Limb (tissue), 2 donors: Measurements from ENCODE around the gene GLCE.
"Not testable (repeated sequence)": the region's sequence is repeated elsewhere in the genome, so short reads cannot be mapped to it uniquely, and the experiment has no call there.

Experiments
- DNase-seq, 2 donors: peaks; one replicate each; pipeline ENCODE4 v3.0.0-alpha.2; 2016; ENCODE audit errors: extremely low spot score in 2 of 2

Gene GLCE

GRCh38 chr15:69298354-69298696 lies 137.9 kb downstream of the GLCE start:
- DNase-seq: no peak

- DNase-seq: peak in 1 of 2 donors; percentile 52
Measured at GRCh38 chr15:69298697-69299441, 138.4 kb downstream of the GLCE start, which contains the start of gene PAQR5. PAQR5 (plus strand) TSS chr15:69298912; CDS start chr15:69360081, 61,169 bp downstream.

- DNase-seq: no peak
Measured at GRCh38 chr15:69299451-69299886, 139.0 kb downstream of the GLCE start.

- no peak for DNase-seq
Measured at GRCh38 chr15:69299943-69300588, 139.6 kb downstream of the GLCE start.

GRCh38 chr15:69301101-69301500 lies 140.7 kb downstream of the GLCE start:
- DNase-seq: not testable (repeated sequence)

- DNase-seq: not testable (repeated sequence)
Measured at GRCh38 chr15:69302087-69302486, 141.7 kb downstream of the GLCE start.

- DNase-seq: no peak
Measured at GRCh38 chr15:69302929-69303328, 142.5 kb downstream of the GLCE start.

- DNase-seq: no peak
Measured at GRCh38 chr15:69303337-69304181, 143.1 kb downstream of the GLCE start.

- no peak for DNase-seq
Measured at GRCh38 chr15:69304182-69304545, 143.7 kb downstream of the GLCE start.

GRCh38 chr15:69305204-69305931 lies 144.9 kb downstream of the GLCE start:
- no peak for DNase-seq

GRCh38 chr15:69305933-69306568 lies 145.6 kb downstream of the GLCE start:
- no peak for DNase-seq

- no peak for DNase-seq
Measured at GRCh38 chr15:69307939-69308338, 147.5 kb downstream of the GLCE start.

- DNase-seq: no peak
Measured at GRCh38 chr15:69308949-69309348, 148.5 kb downstream of the GLCE start.

- no peak for DNase-seq
Measured at GRCh38 chr15:69311319-69311721, 150.9 kb downstream of the GLCE start.

GRCh38 chr15:69313432-69314000 lies 153.1 kb downstream of the GLCE start:
- no peak for DNase-seq

GRCh38 chr15:69314131-69314530 lies 153.7 kb downstream of the GLCE start:
- no peak for DNase-seq

- DNase-seq: no peak
Measured at GRCh38 chr15:69314736-69315135, 154.3 kb downstream of the GLCE start.

- no peak for DNase-seq
Measured at GRCh38 chr15:69315402-69316110, 155.1 kb downstream of the GLCE start.

GRCh38 chr15:69316291-69316690 lies 155.9 kb downstream of the GLCE start:
- DNase-seq: no peak

GRCh38 chr15:69317392-69317841 lies 157.0 kb downstream of the GLCE start:
- DNase-seq: no peak
